ENCODE data around the gene FBXO48.
A peak's percentile ranks its signal among the peaks of the same experiment; 100 is the strongest.
"Not testable (repeated sequence)": the region's sequence is repeated elsewhere in the genome, so short reads cannot be mapped to it uniquely, and the experiment has no call there.

FBXO48 gene

GRCh38 chr2:68472796-68473414 is 5.8 kb upstream of the FBXO48 start:
- no peak for DNase-seq (ENCODE audit: low read depth in 2 of 2, low spot score in 1 of 2)

- no peak for DNase-seq (ENCODE audit: low read depth in 2 of 2, low spot score in 1 of 2)
These were observed 4.3 kb upstream of the FBXO48 start for GRCh38 chr2:68471385-68471784.

DNA sequence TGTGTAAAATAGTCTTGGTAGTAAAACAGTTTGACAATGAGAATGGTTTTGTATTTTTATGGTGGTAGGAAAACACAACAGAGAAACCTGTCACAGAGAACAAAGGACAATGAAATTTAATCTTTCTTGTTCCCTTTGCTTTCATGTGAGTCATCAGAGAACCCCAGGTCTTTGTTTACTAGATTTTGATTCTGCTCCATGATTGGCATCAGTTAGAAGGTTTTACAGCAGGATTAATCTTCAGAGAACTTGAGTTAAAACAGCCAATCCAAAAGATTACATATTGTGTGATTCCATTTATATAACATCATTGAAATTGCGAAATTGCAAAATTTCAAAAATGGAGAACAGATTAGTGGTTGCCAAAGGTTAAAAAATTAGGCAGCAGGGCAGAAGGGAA is 2.8 kb upstream of the FBXO48 start:
- DNase-seq (ENCODE audit: low read depth in 2 of 2, low spot score in 1 of 2): no peak

DNA sequence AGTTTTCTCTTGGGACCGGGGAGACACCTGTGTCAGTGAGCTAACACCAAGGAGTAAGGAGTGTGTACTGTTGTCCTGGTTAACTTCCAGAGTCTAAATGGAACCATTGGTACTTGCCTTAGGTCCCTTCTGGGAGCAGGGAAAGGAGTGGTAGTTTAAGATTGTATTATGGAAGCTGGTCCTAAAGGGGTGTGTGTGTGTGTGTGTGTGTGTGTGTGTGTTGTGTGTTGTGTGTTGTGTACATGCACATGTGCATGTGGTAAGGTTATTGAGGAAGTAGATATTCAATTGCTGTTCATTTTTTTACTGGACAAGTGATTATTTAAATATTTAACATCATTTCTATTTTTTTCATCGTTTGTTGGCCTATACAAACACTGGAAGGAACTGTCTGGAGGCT is 1.7 kb upstream of the FBXO48 start:
- DNase-seq (ENCODE audit: low read depth in 2 of 2, low spot score in 1 of 2): no peak

DNA sequence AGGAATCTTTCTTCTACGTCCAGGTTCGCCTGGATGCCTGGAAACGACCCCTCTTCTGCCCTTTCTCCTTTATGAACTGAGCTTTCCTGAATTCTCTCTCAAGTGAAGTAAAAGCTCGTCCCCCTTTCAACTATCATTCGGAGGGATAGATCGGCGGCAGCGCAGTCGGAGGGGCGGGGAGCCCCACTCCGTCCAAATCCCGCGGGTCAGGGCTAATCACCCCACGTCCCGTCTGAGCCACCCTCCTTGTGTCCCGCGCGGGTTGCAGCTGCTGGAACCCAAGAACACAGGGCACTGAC is 367 bp downstream of the FBXO48 start:
- DNase-seq (ENCODE audit: low read depth in 2 of 2, low spot score in 1 of 2): no peak

- peak in 1 of 2 donors; percentile 37 for DNase-seq (ENCODE audit: low read depth in 2 of 2, low spot score in 1 of 2)
These were observed 725 bp downstream of the FBXO48 start for GRCh38 chr2:68466361-68466777.

GRCh38 chr2:68465081-68465916 is 1.8 kb downstream of the FBXO48 start:
- no peak for DNase-seq (ENCODE audit: low read depth in 2 of 2, low spot score in 1 of 2)

GRCh38 chr2:68464651-68465050 is 2.4 kb downstream of the FBXO48 start:
- DNase-seq (ENCODE audit: low read depth in 2 of 2, low spot score in 1 of 2): no peak

GRCh38 chr2:68463287-68463877 is 3.7 kb downstream of the FBXO48 start:
- DNase-seq (ENCODE audit: low read depth in 2 of 2, low spot score in 1 of 2): no peak

GRCh38 chr2:68458981-68459380 is 8.1 kb downstream of the FBXO48 start:
- DNase-seq (ENCODE audit: low read depth in 2 of 2, low spot score in 1 of 2): no peak

- no peak for DNase-seq (ENCODE audit: low read depth in 2 of 2, low spot score in 1 of 2)
These were observed 10.9 kb downstream of the FBXO48 start for GRCh38 chr2:68456198-68456597.

DNA sequence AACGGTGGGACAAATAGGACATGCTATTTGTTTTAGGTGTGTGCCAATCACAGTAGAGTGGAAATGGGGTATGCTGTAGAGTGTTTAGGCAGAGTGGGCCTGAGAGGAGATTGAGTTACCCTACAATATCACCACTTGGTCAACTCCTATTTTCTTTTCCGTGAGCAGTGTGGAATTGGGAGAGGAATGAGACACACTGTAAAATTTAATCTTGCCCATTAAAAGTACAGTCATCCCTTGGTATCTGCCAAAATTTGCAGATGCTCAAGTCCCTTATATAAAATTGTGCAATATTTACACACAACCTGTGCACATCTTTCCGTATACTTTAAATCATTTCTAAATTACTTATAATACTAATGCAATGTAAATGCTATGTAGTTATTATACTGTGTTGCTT is 12.4 kb downstream of the FBXO48 start:
- DNase-seq (ENCODE audit: low read depth in 2 of 2, low spot score in 1 of 2): no peak

DNA sequence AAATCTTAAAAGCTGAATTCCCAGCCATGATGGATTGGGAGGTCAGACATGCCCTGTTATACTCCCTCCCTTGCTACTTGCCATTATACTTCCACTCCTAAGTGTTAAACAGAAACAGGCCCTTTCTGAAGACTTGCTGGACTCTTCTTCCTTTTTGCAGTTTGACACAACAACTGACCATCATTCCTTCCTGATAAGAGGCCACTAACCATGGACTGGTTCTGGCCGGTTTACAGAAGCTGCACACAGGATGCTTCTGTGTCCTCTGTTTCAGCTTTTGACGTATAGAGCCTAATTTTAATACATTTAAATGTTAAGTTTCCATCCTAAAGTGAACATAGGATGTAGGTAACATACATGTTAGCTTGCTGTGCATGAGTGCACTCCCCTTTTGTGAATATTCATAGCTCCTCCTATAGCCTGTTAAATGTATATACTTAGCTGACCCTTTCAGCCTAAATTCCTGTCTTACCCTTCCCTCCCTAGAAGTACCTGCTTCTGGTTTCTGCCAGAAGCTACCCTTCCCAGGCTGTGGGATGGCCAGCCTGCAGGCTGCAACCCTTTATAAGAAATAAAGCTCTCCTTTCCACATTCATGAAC is 13.2 kb downstream of the FBXO48 start:
- no peak for DNase-seq (ENCODE audit: low read depth in 2 of 2, low spot score in 1 of 2)

- DNase-seq (ENCODE audit: low read depth in 2 of 2, low spot score in 1 of 2): no peak
These were observed 14.8 kb downstream of the FBXO48 start for GRCh38 chr2:68452158-68452900.

- DNase-seq (ENCODE audit: low read depth in 2 of 2, low spot score in 1 of 2): no peak
These were observed 18.1 kb downstream of the FBXO48 start for GRCh38 chr2:68448671-68449653.

GRCh38 chr2:68447118-68447517 is 20.0 kb downstream of the FBXO48 start:
- no peak for DNase-seq (ENCODE audit: low read depth in 2 of 2, low spot score in 1 of 2)

GRCh38 chr2:68446425-68446824 is 20.7 kb downstream of the FBXO48 start:
- not testable (repeated sequence) for DNase-seq (ENCODE audit: low read depth in 2 of 2, low spot score in 1 of 2)

DNA sequence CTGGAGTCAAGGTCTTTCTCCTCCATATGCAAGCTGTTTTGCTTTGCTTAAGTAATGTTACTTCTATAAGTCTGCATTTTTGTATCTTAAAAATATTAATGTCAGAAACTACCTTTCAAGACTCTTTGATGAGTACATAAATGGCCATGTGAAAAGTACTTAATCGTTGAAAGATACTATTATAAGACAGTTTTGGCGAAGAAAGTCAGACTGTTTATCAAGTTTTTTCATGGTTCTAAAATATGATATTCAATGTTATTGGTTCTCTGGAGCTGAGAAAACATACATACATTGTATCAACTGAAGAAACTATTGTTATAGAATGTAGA is 25.1 kb downstream of the FBXO48 start:
- DNase-seq (ENCODE audit: low read depth in 2 of 2, low spot score in 1 of 2): no peak

- DNase-seq (ENCODE audit: low read depth in 2 of 2, low spot score in 1 of 2): peak; percentile 67 to 73
These were observed 25.7 kb downstream of the FBXO48 start for GRCh38 chr2:68441179-68441993.

Measured in stimulated activated CD8-positive, alpha-beta memory T cell treated with anti-CD3 and anti-CD28 coated beads, Interleukin-4, amount 100 ng/mL, for 1 hour (primary cell).